Measurements from ENCODE around the gene SVEP1.

SVEP1 gene

DNA sequence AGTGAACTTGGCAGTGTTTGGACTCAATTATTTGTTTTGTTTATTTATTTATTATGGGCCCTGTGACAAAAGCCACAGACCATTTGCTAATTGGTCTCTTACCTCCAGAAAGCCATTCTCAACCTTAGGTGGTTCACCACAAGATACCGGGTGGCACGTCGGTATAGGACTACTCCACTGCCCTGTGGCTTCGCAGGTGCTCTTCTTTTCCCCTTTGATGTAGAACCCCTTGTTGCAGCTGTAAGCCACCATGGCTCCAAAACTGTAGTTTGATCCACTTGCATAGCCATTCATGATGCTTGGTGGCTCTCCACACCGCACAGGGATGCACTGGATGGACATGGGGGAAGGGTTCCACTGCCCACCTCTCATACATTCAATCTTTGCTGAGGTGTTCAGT is 168.6 kb downstream of the SVEP1 start:
- Histone ChIP-seq H4K20me1 (ENCODE audit: insufficient read depth, low read length) (no peaks in the 10 kb centered on the region), H3K27ac (ENCODE audit: low read depth, low read length, poor library complexity, severe bottlenecking) (no peak overlapping the region), H3K4me2 (ENCODE audit: low read length) (no peak overlapping the region), H3K9me2 (ENCODE audit: low read depth, low read length) (no peaks in the 10 kb centered on the region), H3K36me3 (ENCODE audit: insufficient read depth, low read length) (no peaks in the 10 kb centered on the region), H3K4me1 (ENCODE audit: insufficient read depth, low read length, severe bottlenecking) (no peaks in the 10 kb centered on the region), H3K9me3 (ENCODE audit: low read length) (no peaks in the 10 kb centered on the region), H3K4me3 (ENCODE audit: low read depth, low read length, poor library complexity, severe bottlenecking) (no peak overlapping the region), H2AFZ (ENCODE audit: low read length) (no peak overlapping the region), H3F3A (ENCODE audit: insufficient read depth, low read length) (no peaks in the 10 kb centered on the region), H3K79me2 (ENCODE audit: insufficient read depth, low read length) (no peaks in the 10 kb centered on the region), H3K9ac (ENCODE audit: low read length) (no peak overlapping the region), H3K27me3 (ENCODE audit: insufficient read depth, low read length) (no peaks in the 10 kb centered on the region)
- no peak for TF ChIP-seq CTCF (IDR thresholded peaks at IDR 0.05; ENCODE audit: low read length)

- Histone ChIP-seq H3K79me2 (ENCODE audit: insufficient read depth, low read length) (no peaks in the 10 kb centered on the region), H3K27ac (ENCODE audit: low read depth, low read length, poor library complexity, severe bottlenecking) (no peak overlapping the region), H3K9me3 (ENCODE audit: low read length) (no peaks in the 10 kb centered on the region), H3K27me3 (ENCODE audit: insufficient read depth, low read length) (no peaks in the 10 kb centered on the region), H4K20me1 (ENCODE audit: insufficient read depth, low read length) (no peaks in the 10 kb centered on the region), H3K4me3 (ENCODE audit: low read depth, low read length, poor library complexity, severe bottlenecking) (no peak overlapping the region), H2AFZ (ENCODE audit: low read length) (no peak overlapping the region), H3K4me1 (ENCODE audit: insufficient read depth, low read length, severe bottlenecking) (no peaks in the 10 kb centered on the region), H3K4me2 (ENCODE audit: low read length) (no peak overlapping the region), H3K9me2 (ENCODE audit: low read depth, low read length) (no peaks in the 10 kb centered on the region), H3K9ac (ENCODE audit: low read length) (no peak overlapping the region), H3K36me3 (ENCODE audit: insufficient read depth, low read length) (no peaks in the 10 kb centered on the region), H3F3A (ENCODE audit: insufficient read depth, low read length) (no peaks in the 10 kb centered on the region)
- TF ChIP-seq EZH2 (IDR thresholded peaks at IDR 0.05; ENCODE audit: borderline replicate concordance, low read length) (no peak), CTCF (IDR thresholded peaks at IDR 0.05; ENCODE audit: low read length) (no peak)
These were observed 170.9 kb downstream of the SVEP1 start for GRCh38 chr9:110408598-110408997.

- Histone ChIP-seq H3K9me2 (ENCODE audit: low read depth, low read length) (no peaks in the 10 kb centered on the region), H3K79me2 (ENCODE audit: insufficient read depth, low read length) (no peaks in the 10 kb centered on the region), H3K4me2 (ENCODE audit: low read length) (no peak overlapping the region), H3K9ac (ENCODE audit: low read length) (no peak overlapping the region), H3K4me3 (ENCODE audit: low read depth, low read length, poor library complexity, severe bottlenecking) (no peak overlapping the region), H3F3A (ENCODE audit: insufficient read depth, low read length) (no peaks in the 10 kb centered on the region), H3K27me3 (ENCODE audit: insufficient read depth, low read length) (no peaks in the 10 kb centered on the region), H3K9me3 (ENCODE audit: low read length) (no peaks in the 10 kb centered on the region), H2AFZ (ENCODE audit: low read length) (no peak overlapping the region), H3K36me3 (ENCODE audit: insufficient read depth, low read length) (no peaks in the 10 kb centered on the region), H3K27ac (ENCODE audit: low read depth, low read length, poor library complexity, severe bottlenecking) (no peak overlapping the region), H3K4me1 (ENCODE audit: insufficient read depth, low read length, severe bottlenecking) (no peaks in the 10 kb centered on the region), H4K20me1 (ENCODE audit: insufficient read depth, low read length) (no peaks in the 10 kb centered on the region)
- TF ChIP-seq EZH2 (IDR thresholded peaks at IDR 0.05; ENCODE audit: borderline replicate concordance, low read length) = no peak
These were observed 173.6 kb downstream of the SVEP1 start for GRCh38 chr9:110405858-110406443.

- Histone ChIP-seq H3K27ac (ENCODE audit: low read depth, low read length, poor library complexity, severe bottlenecking) (no peak overlapping the region), H3K9me2 (ENCODE audit: low read depth, low read length) (no peaks in the 10 kb centered on the region), H4K20me1 (ENCODE audit: insufficient read depth, low read length) (no peaks in the 10 kb centered on the region), H3F3A (ENCODE audit: insufficient read depth, low read length) (no peaks in the 10 kb centered on the region), H3K36me3 (ENCODE audit: insufficient read depth, low read length) (no peaks in the 10 kb centered on the region), H3K4me2 (ENCODE audit: low read length) (no peak overlapping the region), H3K4me1 (ENCODE audit: insufficient read depth, low read length, severe bottlenecking) (no peaks in the 10 kb centered on the region), H3K4me3 (ENCODE audit: low read depth, low read length, poor library complexity, severe bottlenecking) (no peak overlapping the region), H3K27me3 (ENCODE audit: insufficient read depth, low read length) (no peaks in the 10 kb centered on the region), H3K9me3 (ENCODE audit: low read length) (no peaks in the 10 kb centered on the region), H3K9ac (ENCODE audit: low read length) (no peak overlapping the region), H3K79me2 (ENCODE audit: insufficient read depth, low read length) (no peaks in the 10 kb centered on the region), H2AFZ (ENCODE audit: low read length) (no peak overlapping the region)
- no peak for TF ChIP-seq EZH2 (IDR thresholded peaks at IDR 0.05; ENCODE audit: borderline replicate concordance, low read length)
- no peak for TF ChIP-seq CTCF (IDR thresholded peaks at IDR 0.05; ENCODE audit: low read length)
These were observed 175.1 kb downstream of the SVEP1 start for GRCh38 chr9:110404473-110404872.

Data from OCI-LY1 (cell line).